Effector memory CD4-positive, alpha-beta T cell (primary cell): ENCODE results near the gene IL24.
A peak's percentile ranks its signal among the peaks of the same experiment; 100 is the strongest.

ENCODE experiments used
- DNase-seq, 3 donors: peaks; one replicate each; pipeline ENCODE4 v3.0.0-alpha.2; 2020
- H3K27ac ChIP-seq: 2 replicates; pipeline ENCODE4 v1.7.0; 2013; ENCODE audit warnings: mild to moderate bottlenecking, low read length, moderate library complexity; ENCODE audit not compliant: insufficient read depth, poor library complexity, severe bottlenecking
- H3K27me3 ChIP-seq: replicated peaks from 2 replicates; pipeline ENCODE4 v1.7.0; 2013; ENCODE audit warnings: mild to moderate bottlenecking, low read length; ENCODE audit not compliant: insufficient read depth, control insufficient read depth, poor library complexity, severe bottlenecking
- H3K36me3 ChIP-seq: 2 replicates; pipeline ENCODE4 v1.7.0; 2013; ENCODE audit warnings: mild to moderate bottlenecking, low read length, moderate library complexity; ENCODE audit not compliant: control insufficient read depth, insufficient read depth
- H3K4me1 ChIP-seq: 2 replicates; pipeline ENCODE4 v1.7.0; 2013; ENCODE audit warnings: low read length, mild to moderate bottlenecking; ENCODE audit not compliant: control insufficient read depth, insufficient read depth, poor library complexity, severe bottlenecking
- H3K4me3 ChIP-seq: 2 replicates; pipeline ENCODE4 v1.7.0; 2013; ENCODE audit warnings: low read length, low read depth, mild to moderate bottlenecking; ENCODE audit not compliant: insufficient read depth, poor library complexity, severe bottlenecking
- H3K9me3 ChIP-seq: 2 replicates; pipeline ENCODE4 v1.7.0; 2013; ENCODE audit warnings: mild to moderate bottlenecking, low read length, moderate library complexity; ENCODE audit not compliant: control insufficient read depth

Gene IL24

DNA sequence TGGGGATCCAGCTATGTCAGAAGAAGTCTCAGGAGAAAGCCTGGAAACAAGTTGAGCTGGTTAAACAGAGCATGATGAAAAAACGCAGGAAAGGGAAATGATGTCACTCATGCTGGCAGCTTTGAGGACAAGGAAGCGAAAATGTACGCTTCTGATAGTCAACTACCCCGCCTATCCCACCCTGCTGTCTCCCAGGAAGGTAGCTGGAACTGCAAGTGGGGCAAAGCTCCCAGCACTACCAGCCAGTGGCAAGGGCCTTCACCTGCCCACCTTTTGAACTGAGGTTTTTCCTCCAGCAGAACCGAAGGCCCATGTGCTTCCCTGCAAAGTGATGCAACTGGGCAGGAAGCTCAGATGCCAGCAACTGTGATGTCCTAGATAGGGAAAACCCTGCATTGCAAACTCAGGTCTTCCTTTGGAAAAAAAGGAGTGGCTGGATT lies 38.1 kb upstream of the IL24 start:
- DNase-seq: no peak
- H3K27ac ChIP-seq: no peak overlapping the region
- H3K9me3 ChIP-seq: no peaks in the 10 kb centered on the region
- H3K36me3 ChIP-seq: no peaks in the 10 kb centered on the region
- H3K4me1 ChIP-seq: peaks cover 5% of the 10 kb centered on the region
- H3K27me3 ChIP-seq: no peaks in the 10 kb centered on the region
- no peak overlapping the region for H3K4me3 ChIP-seq

- DNase-seq: no peak
- no peaks in the 10 kb centered on the region for H3K27me3 ChIP-seq
- H3K36me3 ChIP-seq: no peaks in the 10 kb centered on the region
- H3K9me3 ChIP-seq: no peaks in the 10 kb centered on the region
- no peak overlapping the region for H3K27ac ChIP-seq
- no peak overlapping the region for H3K4me3 ChIP-seq
- H3K4me1 ChIP-seq: peaks cover 5% of the 10 kb centered on the region
Measured at GRCh38 chr1:206860165-206860564, 37.1 kb upstream of the IL24 start.

- no peak for DNase-seq
- no peaks in the 10 kb centered on the region for H3K36me3 ChIP-seq
- H3K27ac ChIP-seq: no peak overlapping the region
- peaks cover 5% of the 10 kb centered on the region for H3K4me1 ChIP-seq
- no peak overlapping the region for H3K4me3 ChIP-seq
- no peaks in the 10 kb centered on the region for H3K9me3 ChIP-seq
- H3K27me3 ChIP-seq: no peaks in the 10 kb centered on the region
Measured at GRCh38 chr1:206863266-206863665, 34.0 kb upstream of the IL24 start.

- no peak within 1 kb of the TSS for H3K4me3 ChIP-seq
- no peaks in the 10 kb centered on the region for H3K4me1 ChIP-seq
- no peaks in the 10 kb centered on the region for H3K27me3 ChIP-seq
- H3K27ac ChIP-seq: no peak within 1 kb of the TSS
- no peaks in the 10 kb centered on the region for H3K9me3 ChIP-seq
- H3K36me3 ChIP-seq: no peaks in the 10 kb centered on the region
- DNase-seq: peak; percentile 62 to 73 (median 66)
Measured at GRCh38 chr1:206864939-206865671, 32.1 kb upstream of the IL24 start, which contains the start of gene IL20. Gene IL20 (plus strand): TSS chr1:206865623. CDS start chr1:206865853, 230 bp downstream.

- no peaks in the 10 kb centered on the region for H3K27me3 ChIP-seq
- H3K27ac ChIP-seq: no peak overlapping the region
- DNase-seq: no peak
Measured at GRCh38 chr1:206866062-206866461, 31.2 kb upstream of the IL24 start.

DNA sequence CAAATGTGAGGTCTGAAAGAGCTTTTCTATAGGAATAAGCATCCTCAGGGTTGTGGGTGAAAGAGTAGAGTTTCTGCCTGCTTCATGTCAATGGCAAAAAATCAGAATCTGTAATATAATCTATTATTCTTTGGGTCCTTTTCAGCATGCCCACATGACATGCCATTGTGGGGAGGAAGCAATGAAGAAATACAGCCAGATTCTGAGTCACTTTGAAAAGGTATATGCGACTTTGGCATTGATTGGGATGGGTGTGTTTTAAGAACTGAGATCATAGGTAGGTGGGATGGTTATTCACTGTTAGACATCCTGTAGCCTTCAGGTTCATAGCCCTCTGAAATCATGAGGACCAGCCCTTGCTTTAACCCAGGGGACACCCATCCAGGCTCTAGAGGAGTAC lies 30.0 kb upstream of the IL24 start:
- H3K27ac ChIP-seq: no peak overlapping the region
- H3K9me3 ChIP-seq: no peaks in the 10 kb centered on the region
- no peaks in the 10 kb centered on the region for H3K4me1 ChIP-seq
- no peak for DNase-seq
- H3K4me3 ChIP-seq: no peak overlapping the region
- H3K27me3 ChIP-seq: no peaks in the 10 kb centered on the region
- H3K36me3 ChIP-seq: no peaks in the 10 kb centered on the region

More at GRCh38 chr1:206866062-206866461, 31.2 kb upstream of the IL24 start:
- H3K36me3 ChIP-seq: no peaks in the 10 kb centered on the region
- H3K4me1 ChIP-seq: no peaks in the 10 kb centered on the region
- no peak overlapping the region for H3K4me3 ChIP-seq
- no peaks in the 10 kb centered on the region for H3K9me3 ChIP-seq

DNA sequence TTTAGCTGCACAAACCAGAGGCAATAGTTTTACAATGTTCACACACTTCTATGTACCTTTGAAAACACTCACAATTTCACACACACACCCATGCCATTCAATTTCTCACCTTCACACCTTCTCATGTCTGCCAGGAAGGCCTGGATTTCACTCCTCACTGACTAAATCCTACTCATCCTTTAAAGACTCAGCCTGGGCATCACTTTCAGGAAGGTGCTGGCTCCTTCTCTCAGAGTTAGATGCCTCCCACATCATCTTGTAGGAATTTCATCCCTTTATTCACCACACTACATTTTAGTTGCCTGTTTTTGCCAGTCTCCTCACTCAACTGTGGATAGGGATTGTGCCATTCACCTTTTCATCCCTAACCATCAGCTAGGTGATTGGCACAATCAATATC lies 29.5 kb upstream of the IL24 start:
- H3K4me1 ChIP-seq: no peaks in the 10 kb centered on the region
- no peaks in the 10 kb centered on the region for H3K27me3 ChIP-seq
- no peak overlapping the region for H3K27ac ChIP-seq
- H3K4me3 ChIP-seq: no peak overlapping the region
- H3K36me3 ChIP-seq: no peaks in the 10 kb centered on the region
- DNase-seq: no peak
- no peaks in the 10 kb centered on the region for H3K9me3 ChIP-seq

DNA sequence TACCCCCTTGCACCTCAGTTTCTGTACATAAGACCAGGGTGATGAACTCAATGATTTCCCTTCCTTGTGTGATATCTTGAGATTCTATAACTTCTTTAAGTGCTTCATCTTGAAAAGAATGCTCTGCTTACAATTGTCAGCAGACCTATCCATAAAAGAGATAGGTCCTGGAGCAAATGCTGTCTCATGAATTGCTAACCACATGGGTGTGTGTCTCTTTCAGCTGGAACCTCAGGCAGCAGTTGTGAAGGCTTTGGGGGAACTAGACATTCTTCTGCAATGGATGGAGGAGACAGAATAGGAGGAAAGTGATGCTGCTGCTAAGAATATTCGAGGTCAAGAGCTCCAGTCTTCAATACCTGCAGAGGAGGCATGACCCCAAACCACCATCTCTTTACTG lies 29.0 kb upstream of the IL24 start:
- no peak overlapping the region for H3K27ac ChIP-seq

GRCh38 chr1:206872139-206872538 lies 25.1 kb upstream of the IL24 start:
- DNase-seq: no peak
- Histone ChIP-seq H3K27me3 (no peaks in the 10 kb centered on the region), H3K4me3 (no peak overlapping the region), H3K9me3 (peaks cover 3% of the 10 kb centered on the region), H3K27ac (no peak overlapping the region), H3K36me3 (no peaks in the 10 kb centered on the region), H3K4me1 (no peaks in the 10 kb centered on the region)

More for the DNA sequence above, 29.0 kb upstream of the IL24 start:
- H3K4me1 ChIP-seq: no peaks in the 10 kb centered on the region
- H3K4me3 ChIP-seq: no peak overlapping the region
- no peaks in the 10 kb centered on the region for H3K27me3 ChIP-seq
- H3K36me3 ChIP-seq: no peaks in the 10 kb centered on the region
- no peaks in the 10 kb centered on the region for H3K9me3 ChIP-seq
- no peak for DNase-seq

DNA sequence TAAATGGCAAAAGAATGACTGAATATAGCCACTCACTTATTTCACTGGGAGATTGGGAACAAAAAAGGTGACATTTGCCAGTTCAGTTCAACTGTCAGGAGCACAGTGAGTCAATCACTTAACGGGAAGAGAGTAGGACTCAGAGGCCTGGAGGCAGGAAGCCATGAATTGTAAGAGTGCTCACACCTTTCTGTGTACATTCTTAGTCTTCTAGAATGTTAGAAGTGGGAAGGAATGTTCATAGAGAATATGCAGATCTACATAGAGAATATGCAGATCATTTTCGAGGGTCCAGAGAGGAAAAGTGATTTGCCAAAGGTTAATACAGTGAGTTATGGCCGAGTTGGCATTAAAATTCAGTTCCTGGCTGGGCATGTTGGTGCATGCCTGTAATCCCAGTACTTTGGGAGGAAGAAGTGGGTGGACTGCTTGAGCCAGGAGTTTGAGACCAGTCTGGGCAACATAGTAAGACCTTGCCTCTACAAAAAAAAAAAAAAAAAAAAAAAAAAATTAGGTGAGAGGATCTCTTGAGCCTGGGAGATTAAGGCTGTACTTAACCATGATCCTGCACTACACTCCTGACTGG lies 23.5 kb upstream of the IL24 start:
- Histone ChIP-seq H3K27ac (no peak overlapping the region), H3K4me3 (no peak overlapping the region), H3K36me3 (no peaks in the 10 kb centered on the region), H3K4me1 (no peaks in the 10 kb centered on the region), H3K9me3 (peaks cover 3% of the 10 kb centered on the region), H3K27me3 (no peaks in the 10 kb centered on the region)
- DNase-seq: no peak
